ENCODE measurements around the gene PPP1R11. TPM values are rescaled to one million over a fixed set of nuclear protein-coding genes. Genes with fewer than 3 reads are reported as not detected.

Gene PPP1R11
- polyA plus RNA-seq, 3 donors: 49.3 to 107 (median 67.7) TPM

DNA sequence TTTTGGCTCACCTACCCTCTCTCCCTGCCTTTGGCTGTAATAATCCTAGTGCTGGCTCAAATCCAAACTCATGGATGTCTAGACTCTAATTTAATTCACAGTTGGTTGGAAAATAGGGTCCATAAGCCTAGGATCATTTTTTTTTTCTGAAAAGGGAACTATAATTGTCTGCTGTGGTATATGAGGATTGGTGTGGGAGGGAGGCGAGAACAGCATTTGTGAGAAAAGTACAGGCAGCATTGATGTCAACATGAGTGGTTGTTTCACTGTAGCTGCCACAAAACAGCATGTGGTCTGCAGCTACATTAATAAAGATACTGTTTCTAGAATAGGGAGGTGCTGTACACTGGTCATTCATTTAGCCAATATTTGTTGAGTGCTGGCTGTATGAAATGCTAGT is 24.5 kb upstream of the PPP1R11 start:
- H3K27ac ChIP-seq (ENCODE audit: low read depth in 1 of 2, low read length in 2 of 2): no peak overlapping the region
- no peak overlapping the region for H2AFZ ChIP-seq (ENCODE audit: insufficient read depth, low read depth, low read length, poor library complexity, severe bottlenecking)
- Mint-ChIP-seq H3K4me3 (no peak overlapping the region), H3K27me3 (ENCODE audit: low read depth in 3 of 3) (no peaks in the 10 kb centered on the region), H3K36me3 (peaks cover 0 to 6% of the 10 kb centered on the region in 2 donors), H3K27ac (no peak overlapping the region), H3K9me3 (no peaks in the 10 kb centered on the region), H3K4me1 (peaks cover 7% of the 10 kb centered on the region)
- no peak overlapping the region for H3K4me3 ChIP-seq (replicated peaks in 1 of 3; ENCODE audit: low read depth in 2 of 3, low read length in 3 of 3)
- H3K36me3 ChIP-seq (replicated peaks in 1 of 2; ENCODE audit: control insufficient read depth in 1 of 2, insufficient read depth in 2 of 2, low read length in 2 of 2): no peaks in the 10 kb centered on the region
- TF ChIP-seq, protein P1, sequence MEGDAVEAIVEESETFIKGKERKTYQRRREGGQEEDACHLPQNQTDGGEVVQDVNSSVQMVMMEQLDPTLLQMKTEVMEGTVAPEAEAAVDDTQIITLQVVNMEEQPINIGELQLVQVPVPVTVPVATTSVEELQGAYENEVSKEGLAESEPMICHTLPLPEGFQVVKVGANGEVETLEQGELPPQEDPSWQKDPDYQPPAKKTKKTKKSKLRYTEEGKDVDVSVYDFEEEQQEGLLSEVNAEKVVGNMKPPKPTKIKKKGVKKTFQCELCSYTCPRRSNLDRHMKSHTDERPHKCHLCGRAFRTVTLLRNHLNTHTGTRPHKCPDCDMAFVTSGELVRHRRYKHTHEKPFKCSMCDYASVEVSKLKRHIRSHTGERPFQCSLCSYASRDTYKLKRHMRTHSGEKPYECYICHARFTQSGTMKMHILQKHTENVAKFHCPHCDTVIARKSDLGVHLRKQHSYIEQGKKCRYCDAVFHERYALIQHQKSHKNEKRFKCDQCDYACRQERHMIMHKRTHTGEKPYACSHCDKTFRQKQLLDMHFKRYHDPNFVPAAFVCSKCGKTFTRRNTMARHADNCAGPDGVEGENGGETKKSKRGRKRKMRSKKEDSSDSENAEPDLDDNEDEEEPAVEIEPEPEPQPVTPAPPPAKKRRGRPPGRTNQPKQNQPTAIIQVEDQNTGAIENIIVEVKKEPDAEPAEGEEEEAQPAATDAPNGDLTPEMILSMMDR (IDR thresholded peaks at IDR 0.05): no peak
- no peaks in the 10 kb centered on the region for H3K27me3 ChIP-seq (ENCODE audit: control insufficient read depth in 2 of 2, insufficient read depth in 2 of 2, low read length in 2 of 2)
- no CpG with 5 or more reads among the region's 1 CpG for WGBS (ENCODE audit: insufficient coverage)
- H4K20me1 ChIP-seq (ENCODE audit: insufficient read depth, low read length): no peaks in the 10 kb centered on the region
- no peaks in the 10 kb centered on the region for H3K79me2 ChIP-seq (ENCODE audit: insufficient read depth, low read length)
- no peak overlapping the region for H3K9ac ChIP-seq (ENCODE audit: insufficient read depth, low read length, poor library complexity, severe bottlenecking)
- peaks cover 3 to 7% of the 10 kb centered on the region in 2 donors for H3K4me1 ChIP-seq (ENCODE audit: control insufficient read depth in 1 of 2, insufficient read depth in 2 of 2, low read length in 2 of 2)
- no peak for DNase-seq
- no peak overlapping the region for H3K4me2 ChIP-seq (replicated peaks; ENCODE audit: extremely low read depth, low read length, poor library complexity, severe bottlenecking)
- intact Hi-C loops (cut with micrococcal nuclease): no loop called here
- no peaks in the 10 kb centered on the region for H3K9me3 ChIP-seq (replicated peaks in 1 of 2; ENCODE audit: control insufficient read depth in 1 of 2, insufficient read depth in 1 of 2, low read length in 2 of 2)

DNA sequence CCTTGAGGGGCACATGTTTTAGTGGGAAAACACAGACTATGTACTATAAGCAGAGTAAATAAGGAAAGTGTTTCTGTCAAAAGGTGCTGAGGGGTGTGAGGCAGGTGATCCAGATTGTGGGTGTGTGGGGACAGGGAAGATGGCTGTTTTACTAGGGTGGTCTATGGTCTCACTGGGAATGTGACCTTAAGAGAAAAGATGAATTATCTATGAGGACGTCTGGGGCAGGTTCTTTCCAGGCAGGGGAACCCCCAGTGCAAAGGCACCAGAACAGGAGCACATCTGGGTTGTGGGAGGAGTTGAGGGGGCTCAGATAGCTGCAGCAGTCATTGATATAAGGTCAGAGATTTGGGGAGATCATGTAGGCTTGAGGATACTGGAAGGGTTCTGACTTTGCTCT is 24.1 kb upstream of the PPP1R11 start:
- H3K79me2 ChIP-seq (ENCODE audit: insufficient read depth, low read length): no peaks in the 10 kb centered on the region
- no peaks in the 10 kb centered on the region for H3K27me3 ChIP-seq (ENCODE audit: control insufficient read depth in 2 of 2, insufficient read depth in 2 of 2, low read length in 2 of 2)
- DNase-seq: no peak
- intact Hi-C loops (cut with micrococcal nuclease): no loop called here
- H3K27ac ChIP-seq (ENCODE audit: low read depth in 1 of 2, low read length in 2 of 2): no peak overlapping the region
- no peak overlapping the region for H3K27ac Mint-ChIP-seq
- TF ChIP-seq, protein P1 (IDR thresholded peaks at IDR 0.05): no peak
- H3K4me2 ChIP-seq (replicated peaks; ENCODE audit: extremely low read depth, low read length, poor library complexity, severe bottlenecking): no peak overlapping the region
- H3K9ac ChIP-seq (ENCODE audit: insufficient read depth, low read length, poor library complexity, severe bottlenecking): no peak overlapping the region
- H3K9me3 ChIP-seq (replicated peaks in 1 of 2; ENCODE audit: control insufficient read depth in 1 of 2, insufficient read depth in 1 of 2, low read length in 2 of 2): no peaks in the 10 kb centered on the region
- 77% methylated on average over 1 of the region's 1 CpG for WGBS (ENCODE audit: insufficient coverage)
- H3K36me3 ChIP-seq (replicated peaks in 1 of 2; ENCODE audit: control insufficient read depth in 1 of 2, insufficient read depth in 2 of 2, low read length in 2 of 2): no peaks in the 10 kb centered on the region
- H3K36me3 Mint-ChIP-seq: peaks cover 0 to 6% of the 10 kb centered on the region in 2 donors
- no peaks in the 10 kb centered on the region for H4K20me1 ChIP-seq (ENCODE audit: insufficient read depth, low read length)
- H3K4me3 Mint-ChIP-seq: no peak overlapping the region
- H3K9me3 Mint-ChIP-seq: no peaks in the 10 kb centered on the region
- H3K4me1 Mint-ChIP-seq: peaks cover 9% of the 10 kb centered on the region
- H3K4me1 ChIP-seq (ENCODE audit: control insufficient read depth in 1 of 2, insufficient read depth in 2 of 2, low read length in 2 of 2): peaks cover 3 to 8% of the 10 kb centered on the region in 2 donors
- no peak overlapping the region for H3K4me3 ChIP-seq (replicated peaks in 1 of 3; ENCODE audit: low read depth in 2 of 3, low read length in 3 of 3)
- no peaks in the 10 kb centered on the region for H3K27me3 Mint-ChIP-seq (ENCODE audit: low read depth in 3 of 3)
- no peak overlapping the region for H2AFZ ChIP-seq (ENCODE audit: insufficient read depth, low read depth, low read length, poor library complexity, severe bottlenecking)
